ENCODE data around the gene SLC11A1. TPM values are rescaled to one million over a fixed set of nuclear protein-coding genes. Genes with fewer than 3 reads are reported as not detected.
A peak's percentile ranks its signal among the peaks of the same experiment; 100 is the strongest.

Gene SLC11A1
- total RNA-seq, 3 donors from 2014 or later (not counting 1 experiment from before 2014, with no cell fraction given) = 17.9 to 53.5 (median 35.5) TPM

GRCh38 chr2:218402491-218402901 lies 20.4 kb downstream of the SLC11A1 start:
- no peaks in the 10 kb centered on the region for H3K9me3 Mint-ChIP-seq
- 93% methylated on average over 8 of the region's 8 CpGs for WGBS (ENCODE audit: insufficient coverage)
- no peak for ATAC-seq
- H3K4me1 Mint-ChIP-seq = peaks cover 49 to 75% of the 10 kb centered on the region in 2 donors
- Histone ChIP-seq H3K36me3 (ENCODE audit: control insufficient read depth, insufficient read depth, low read length) (peaks cover 42% of the 10 kb centered on the region), H3K4me3 (ENCODE audit: low read length) (no peak overlapping the region), H3K4me1 (ENCODE audit: control insufficient read depth, insufficient read depth, low read length) (peaks cover 79% of the 10 kb centered on the region), H3K27me3 (ENCODE audit: control insufficient read depth, insufficient read depth, low read length) (no peaks in the 10 kb centered on the region), H3K27ac (ENCODE audit: low read length) (no peak overlapping the region), H3K9me3 (ENCODE audit: control insufficient read depth, insufficient read depth, low read length) (no peaks in the 10 kb centered on the region)
- H3K27ac Mint-ChIP-seq = peak overlapping the region; percentile 98
- intact Hi-C loops (cut with micrococcal nuclease) = no loop called here
- no peak for TF ChIP-seq CTCF (IDR thresholded peaks at IDR 0.05)
- H3K4me3 Mint-ChIP-seq = no peak overlapping the region
- DNase-seq = no peak
- no peaks in the 10 kb centered on the region for H3K27me3 Mint-ChIP-seq (ENCODE audit: low read depth in 2 of 2)
- H3K36me3 Mint-ChIP-seq = no peaks in the 10 kb centered on the region

- Mint-ChIP-seq H3K4me1 (peaks cover 52 to 75% of the 10 kb centered on the region in 2 donors), H3K27ac (peak overlapping the region; percentile 96 to 98), H3K36me3 (no peaks in the 10 kb centered on the region), H3K4me3 (peak overlapping the region; percentile 69), H3K9me3 (no peaks in the 10 kb centered on the region), H3K27me3 (ENCODE audit: low read depth in 2 of 2) (no peaks in the 10 kb centered on the region)
- intact Hi-C loops (cut with micrococcal nuclease) = no loop called here
- no peak for DNase-seq
- Histone ChIP-seq H3K27ac (ENCODE audit: low read length) (no peak overlapping the region), H3K36me3 (ENCODE audit: control insufficient read depth, insufficient read depth, low read length) (peaks cover 42% of the 10 kb centered on the region), H3K27me3 (ENCODE audit: control insufficient read depth, insufficient read depth, low read length) (no peaks in the 10 kb centered on the region), H3K9me3 (ENCODE audit: control insufficient read depth, insufficient read depth, low read length) (no peaks in the 10 kb centered on the region), H3K4me1 (ENCODE audit: control insufficient read depth, insufficient read depth, low read length) (peaks cover 79% of the 10 kb centered on the region), H3K4me3 (ENCODE audit: low read length) (no peak overlapping the region)
- TF ChIP-seq CTCF (IDR thresholded peaks at IDR 0.05) = no peak
- ATAC-seq = no peak
- 92% methylated on average over 26 of the region's 26 CpGs for WGBS (ENCODE audit: insufficient coverage)
Measured at GRCh38 chr2:218402911-218403411, 20.9 kb downstream of the SLC11A1 start.

- Mint-ChIP-seq H3K9me3 (no peaks in the 10 kb centered on the region), H3K36me3 (no peaks in the 10 kb centered on the region), H3K27me3 (ENCODE audit: low read depth in 2 of 2) (no peaks in the 10 kb centered on the region), H3K27ac (peak overlapping the region; percentile 95 to 96), H3K4me1 (peaks cover 53 to 78% of the 10 kb centered on the region in 2 donors), H3K4me3 (peak overlapping the region; percentile 69)
- ATAC-seq (no peak), DNase-seq (no peak)
- no peak overlapping the region for H3K4me3 ChIP-seq (ENCODE audit: low read length)
- peaks cover 42% of the 10 kb centered on the region for H3K36me3 ChIP-seq (ENCODE audit: control insufficient read depth, insufficient read depth, low read length)
- peaks cover 77% of the 10 kb centered on the region for H3K4me1 ChIP-seq (ENCODE audit: control insufficient read depth, insufficient read depth, low read length)
- TF ChIP-seq CTCF (IDR thresholded peaks at IDR 0.05) = no peak
- peak overlapping the region; percentile 12 for H3K27ac ChIP-seq (ENCODE audit: low read length)
- intact Hi-C loops (cut with micrococcal nuclease) = no loop called here
- H3K9me3 ChIP-seq (ENCODE audit: control insufficient read depth, insufficient read depth, low read length) = no peaks in the 10 kb centered on the region
- WGBS (ENCODE audit: insufficient coverage) = 73% methylated on average over 7 of the region's 7 CpGs
- H3K27me3 ChIP-seq (ENCODE audit: control insufficient read depth, insufficient read depth, low read length) = no peaks in the 10 kb centered on the region
Measured at GRCh38 chr2:218403810-218404209, 21.7 kb downstream of the SLC11A1 start.
